Vagina (tissue), 2 donors: ENCODE measurements around the gene TM4SF5. TPM values are rescaled to one million over a fixed set of nuclear protein-coding genes. Genes with fewer than 3 reads are reported as not detected.

Source experiments
- DNase-seq, 2 donors: peaks; one replicate each; pipeline ENCODE4 v3.0.0-alpha.2; 2017; ENCODE audit errors: extremely low spot score in 2 of 2
- H3K27ac ChIP-seq: fragments of 200-600 bp; sonication (generic); one replicate; pipeline ENCODE4 v1.5.1; 2019
- H3K27me3 ChIP-seq: fragments of 200-600 bp; sonication (generic); one replicate; pipeline ENCODE4 v1.5.1; 2019
- H3K36me3 ChIP-seq, 2 donors: fragments of 200-600 bp; sonication (generic); one replicate each; pipeline ENCODE4 v1.5.1; 2017 to 2019
- H3K4me1 ChIP-seq: fragments of 200-600 bp; sonication (generic); one replicate; pipeline ENCODE4 v1.5.1; 2019
- H3K4me3 ChIP-seq, 2 donors: fragments of 200-600 bp; sonication (generic); 1 replicate in 1 of 2; 2 replicates in 1 of 2; pipeline ENCODE4 v1.5.1; 2016 to 2019
- H3K9me3 ChIP-seq: fragments of 200-600 bp; sonication (generic); one replicate; pipeline ENCODE4 v1.5.1; 2019
- POLR2A ChIP-seq, 2 donors: fragments of 450-650 bp; IDR thresholded peaks; one replicate each; pipeline ENCODE4 v1.6.1; 2017; ENCODE audit warnings: antibody characterized with exemption in 2 of 2, mild to moderate bottlenecking in 2 of 2, moderate library complexity in 2 of 2
- POLR2AphosphoS5 ChIP-seq, 2 donors: sonication (generic); formaldehyde crosslinking; IDR thresholded peaks; one replicate each; pipeline ENCODE4 v1.9.0; 2017; ENCODE audit warnings: antibody characterized with exemption in 2 of 2, mild to moderate bottlenecking in 2 of 2, low read depth in 1 of 2; ENCODE audit not compliant: insufficient read depth in 1 of 2
- intact Hi-C: fragments of 100-400 bp; cut with DNase I; formaldehyde crosslinking; loops from one replicate; pipeline ENCODE4 v1.15.1; 2023
- total RNA-seq: library from RNA; depleted of rRNA; stranded (reverse); fragments of >200 nt; gene quantifications from one replicate; pipeline ENCODE4 v1.2.3, GENCODE V29; 2016
- TF ChIP-seq, protein P1 (sequence below), 3 experiments: fragments of 450-650 bp in 2 of 3; fragments of 200-600 bp in 1 of 3; sonication (generic) in 1 of 3; IDR thresholded peaks; one replicate each; pipeline ENCODE4 v1.5.1; 2017 to 2019; ENCODE audit warnings: antibody characterized with exemption in 3 of 3, mild to moderate bottlenecking in 2 of 3, moderate library complexity in 2 of 3

Gene TM4SF5
- total RNA-seq, 1 donor from 2014 or later, result not detected

DNA sequence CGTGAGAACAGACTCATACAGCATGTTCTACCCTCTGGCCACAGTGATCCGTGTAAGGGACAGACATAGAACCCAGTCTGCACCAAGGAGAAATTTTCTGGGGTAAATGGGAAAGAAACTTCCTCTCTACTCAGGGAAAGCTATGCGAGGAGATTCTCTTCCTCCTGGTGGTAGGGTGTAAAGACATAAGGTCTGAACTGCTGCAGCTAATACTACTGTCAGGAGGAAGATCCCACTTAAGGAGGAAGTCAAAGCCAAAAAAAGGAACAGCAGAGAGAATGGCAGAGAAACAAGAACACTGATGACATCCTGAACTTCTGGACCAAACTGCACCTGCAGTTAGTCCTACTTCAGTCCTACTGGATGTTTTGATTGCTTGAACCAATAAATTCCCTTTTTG, 7.1 kb upstream of the TM4SF5 start:
- H3K4me1 ChIP-seq, result no peaks in the 10 kb centered on the region
- no peak overlapping the region for H3K4me3 ChIP-seq
- intact Hi-C loops, result no loop called here
- no peaks in the 10 kb centered on the region for H3K36me3 ChIP-seq
- H3K27ac ChIP-seq, result no peak overlapping the region
- H3K9me3 ChIP-seq, result no peaks in the 10 kb centered on the region
- TF ChIP-seq, protein P1, sequence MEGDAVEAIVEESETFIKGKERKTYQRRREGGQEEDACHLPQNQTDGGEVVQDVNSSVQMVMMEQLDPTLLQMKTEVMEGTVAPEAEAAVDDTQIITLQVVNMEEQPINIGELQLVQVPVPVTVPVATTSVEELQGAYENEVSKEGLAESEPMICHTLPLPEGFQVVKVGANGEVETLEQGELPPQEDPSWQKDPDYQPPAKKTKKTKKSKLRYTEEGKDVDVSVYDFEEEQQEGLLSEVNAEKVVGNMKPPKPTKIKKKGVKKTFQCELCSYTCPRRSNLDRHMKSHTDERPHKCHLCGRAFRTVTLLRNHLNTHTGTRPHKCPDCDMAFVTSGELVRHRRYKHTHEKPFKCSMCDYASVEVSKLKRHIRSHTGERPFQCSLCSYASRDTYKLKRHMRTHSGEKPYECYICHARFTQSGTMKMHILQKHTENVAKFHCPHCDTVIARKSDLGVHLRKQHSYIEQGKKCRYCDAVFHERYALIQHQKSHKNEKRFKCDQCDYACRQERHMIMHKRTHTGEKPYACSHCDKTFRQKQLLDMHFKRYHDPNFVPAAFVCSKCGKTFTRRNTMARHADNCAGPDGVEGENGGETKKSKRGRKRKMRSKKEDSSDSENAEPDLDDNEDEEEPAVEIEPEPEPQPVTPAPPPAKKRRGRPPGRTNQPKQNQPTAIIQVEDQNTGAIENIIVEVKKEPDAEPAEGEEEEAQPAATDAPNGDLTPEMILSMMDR (IDR thresholded peaks at IDR 0.05), result no peak
- no peak for TF ChIP-seq POLR2AphosphoS5 (IDR thresholded peaks at IDR 0.05; ENCODE audit: insufficient read depth in 1 of 2, low read depth in 1 of 2)
- TF ChIP-seq POLR2A (IDR thresholded peaks at IDR 0.05), result no peak
- no peak for DNase-seq
- H3K27me3 ChIP-seq, result no peaks in the 10 kb centered on the region

- Histone ChIP-seq H3K27me3 (no peaks in the 10 kb centered on the region), H3K9me3 (no peaks in the 10 kb centered on the region), H3K27ac (no peak overlapping the region), H3K36me3 (no peaks in the 10 kb centered on the region), H3K4me3 (no peak overlapping the region), H3K4me1 (no peaks in the 10 kb centered on the region)
- intact Hi-C loops, result no loop called here
- DNase-seq, result no peak
- TF ChIP-seq POLR2A (IDR thresholded peaks at IDR 0.05) (no peak), POLR2AphosphoS5 (IDR thresholded peaks at IDR 0.05; ENCODE audit: insufficient read depth in 1 of 2, low read depth in 1 of 2) (no peak)
- TF ChIP-seq, protein P1 (IDR thresholded peaks at IDR 0.05), result no peak
These were observed 5.5 kb upstream of the TM4SF5 start for GRCh38 chr17:4766201-4766600.

DNA sequence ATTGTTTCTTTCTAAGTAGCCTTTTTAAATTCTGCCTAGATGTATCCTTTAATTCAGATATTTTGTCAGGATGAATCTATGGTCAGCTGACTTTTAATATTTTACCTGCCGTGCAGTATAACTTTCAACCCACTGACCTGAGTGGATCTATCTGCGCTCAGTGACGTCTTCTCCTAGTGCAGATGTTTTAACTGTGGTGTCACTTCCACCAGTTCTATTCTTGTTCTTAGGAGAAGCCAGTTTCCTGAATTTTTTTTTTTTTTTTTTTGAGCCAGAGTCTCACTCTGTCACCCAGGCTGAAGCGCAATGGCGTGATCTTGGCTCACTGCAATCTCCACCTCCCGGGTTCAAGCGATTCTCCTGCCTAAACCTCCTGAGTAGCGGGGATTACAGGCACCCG, 5.0 kb upstream of the TM4SF5 start:
- TF ChIP-seq POLR2A (IDR thresholded peaks at IDR 0.05) (no peak), POLR2AphosphoS5 (IDR thresholded peaks at IDR 0.05; ENCODE audit: insufficient read depth in 1 of 2, low read depth in 1 of 2) (no peak)
- Histone ChIP-seq H3K36me3 (no peaks in the 10 kb centered on the region), H3K27me3 (no peaks in the 10 kb centered on the region), H3K4me3 (no peak overlapping the region), H3K27ac (no peak overlapping the region), H3K9me3 (no peaks in the 10 kb centered on the region), H3K4me1 (no peaks in the 10 kb centered on the region)
- intact Hi-C loops, result no loop called here
- DNase-seq, result no peak

- no peak overlapping the region for H3K4me3 ChIP-seq
- intact Hi-C loops, result no loop called here
- DNase-seq, result no peak
- no peak for TF ChIP-seq POLR2A (IDR thresholded peaks at IDR 0.05)
- no peak for TF ChIP-seq POLR2AphosphoS5 (IDR thresholded peaks at IDR 0.05; ENCODE audit: insufficient read depth in 1 of 2, low read depth in 1 of 2)
- TF ChIP-seq, protein P1 (IDR thresholded peaks at IDR 0.05), result no peak
- no peaks in the 10 kb centered on the region for H3K36me3 ChIP-seq
- no peaks in the 10 kb centered on the region for H3K4me1 ChIP-seq
- no peaks in the 10 kb centered on the region for H3K27me3 ChIP-seq
- no peaks in the 10 kb centered on the region for H3K9me3 ChIP-seq
- H3K27ac ChIP-seq, result no peak overlapping the region
These were observed 3.4 kb upstream of the TM4SF5 start for GRCh38 chr17:4768298-4768697.

- intact Hi-C loops, result no loop called here
- Histone ChIP-seq H3K9me3 (no peaks in the 10 kb centered on the region), H3K36me3 (no peaks in the 10 kb centered on the region), H3K27me3 (no peaks in the 10 kb centered on the region), H3K27ac (no peak overlapping the region), H3K4me1 (no peaks in the 10 kb centered on the region), H3K4me3 (no peak overlapping the region)
- DNase-seq, result no peak
- TF ChIP-seq, protein P1 (IDR thresholded peaks at IDR 0.05), result no peak
- TF ChIP-seq POLR2AphosphoS5 (IDR thresholded peaks at IDR 0.05; ENCODE audit: insufficient read depth in 1 of 2, low read depth in 1 of 2) (no peak), POLR2A (IDR thresholded peaks at IDR 0.05) (no peak)
These were observed 2.1 kb upstream of the TM4SF5 start for GRCh38 chr17:4769628-4770027.

DNA sequence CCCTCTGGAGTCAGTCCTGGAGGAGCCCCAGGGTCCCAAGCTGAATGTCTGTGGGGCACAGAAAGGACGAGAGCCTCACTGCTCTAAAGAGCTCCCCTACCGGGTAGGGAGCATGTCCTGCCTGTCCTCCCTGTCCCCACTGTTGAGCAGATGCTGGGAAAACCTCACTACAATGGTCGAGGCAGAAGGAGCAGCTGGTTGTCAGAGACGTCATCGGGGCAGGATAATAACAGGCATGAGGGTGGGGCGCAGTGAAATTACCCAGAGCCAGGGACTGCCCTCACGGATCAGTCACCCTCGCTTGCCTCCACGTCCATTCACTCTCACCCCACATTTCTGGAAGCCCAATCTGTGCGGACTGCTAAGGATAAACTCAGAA, 538 bp downstream of the TM4SF5 start:
- TF ChIP-seq POLR2A (IDR thresholded peaks at IDR 0.05), result no peak
- TF ChIP-seq, protein P1 (IDR thresholded peaks at IDR 0.05), result no peak
- TF ChIP-seq POLR2AphosphoS5 (IDR thresholded peaks at IDR 0.05; ENCODE audit: insufficient read depth in 1 of 2, low read depth in 1 of 2), result no peak
- intact Hi-C loops, result no loop called here
- no peaks in the 10 kb centered on the region for H3K9me3 ChIP-seq
- no peaks in the 10 kb centered on the region for H3K4me1 ChIP-seq
- H3K27ac ChIP-seq, result no peak overlapping the region
- DNase-seq, result no peak
- H3K27me3 ChIP-seq, result no peaks in the 10 kb centered on the region
- H3K4me3 ChIP-seq, result no peak overlapping the region
- H3K36me3 ChIP-seq, result no peaks in the 10 kb centered on the region
